Activated naive CD8-positive, alpha-beta T cell (primary cell): ENCODE data around the gene RPS27A.
"Not testable (repeated sequence)": the region's sequence is repeated elsewhere in the genome, so short reads cannot be mapped to it uniquely, and the experiment has no call there.

Experiments
- H3K27ac Mint-ChIP-seq: one replicate; pipeline ENCODE4 v1.8.0; 2021; ENCODE audit warnings: mixed read lengths
- H3K27me3 Mint-ChIP-seq: one replicate; pipeline ENCODE4 v1.8.0; 2021; ENCODE audit warnings: mixed read lengths
- H3K36me3 Mint-ChIP-seq: one replicate; pipeline ENCODE4 v1.8.0; 2021; ENCODE audit warnings: mixed read lengths
- H3K4me1 Mint-ChIP-seq: one replicate; pipeline ENCODE4 v1.8.0; 2021; ENCODE audit warnings: low read depth, mixed read lengths
- H3K4me3 Mint-ChIP-seq: one replicate; pipeline ENCODE4 v1.8.0; 2021; ENCODE audit warnings: mild to moderate bottlenecking, mixed read lengths
- H3K9me3 Mint-ChIP-seq: one replicate; pipeline ENCODE4 v1.8.0; 2021; ENCODE audit warnings: low read depth, mixed read lengths

Gene RPS27A

GRCh38 chr2:55232084-55232862 is at the start of gene RPS27A, which contains the start of gene CLHC1:
RPS27A (plus strand) TSS chr2:55232688; CDS start chr2:55232825, 137 bp downstream.
CLHC1 (minus strand) TSS chr2:55232293; CDS start chr2:55222411, 9,882 bp downstream.
- Mint-ChIP-seq H3K9me3 (peaks cover 7% of the 10 kb centered on the region), H3K4me1 (peaks cover 61% of the 10 kb centered on the region), H3K36me3 (peaks cover 38% of the 10 kb centered on the region), H3K27ac (peak within 1 kb of the TSS; percentile 96), H3K27me3 (no peaks in the 10 kb centered on the region), H3K4me3 (peak within 1 kb of the TSS; percentile 97)

- H3K27ac Mint-ChIP-seq, H3K9me3 Mint-ChIP-seq, H3K4me1 Mint-ChIP-seq, H3K27me3 Mint-ChIP-seq, H3K4me3 Mint-ChIP-seq: not testable (repeated sequence)
- peaks cover 16% of the 10 kb centered on the region for H3K36me3 Mint-ChIP-seq
Observed at GRCh38 chr2:55186837-55187236, 45.7 kb upstream of the RPS27A start.

- H3K9me3 Mint-ChIP-seq = peaks cover 14% of the 10 kb centered on the region
- not testable (repeated sequence) for H3K4me1 Mint-ChIP-seq, H3K27me3 Mint-ChIP-seq, H3K27ac Mint-ChIP-seq, H3K4me3 Mint-ChIP-seq
- peaks cover 23% of the 10 kb centered on the region for H3K36me3 Mint-ChIP-seq
Observed at GRCh38 chr2:55191888-55192287, 40.6 kb upstream of the RPS27A start.

GRCh38 chr2:55196526-55196925 is 36.0 kb upstream of the RPS27A start:
- Mint-ChIP-seq H3K27ac (no peak overlapping the region), H3K4me3 (no peak overlapping the region), H3K36me3 (peaks cover 42% of the 10 kb centered on the region), H3K9me3 (peaks cover 31% of the 10 kb centered on the region), H3K27me3 (no peaks in the 10 kb centered on the region), H3K4me1 (no peaks in the 10 kb centered on the region)

- no peak overlapping the region for H3K4me3 Mint-ChIP-seq
- no peaks in the 10 kb centered on the region for H3K27me3 Mint-ChIP-seq
- no peak overlapping the region for H3K27ac Mint-ChIP-seq
- H3K36me3 Mint-ChIP-seq = peaks cover 53% of the 10 kb centered on the region
- H3K9me3 Mint-ChIP-seq = peaks cover 35% of the 10 kb centered on the region
- no peaks in the 10 kb centered on the region for H3K4me1 Mint-ChIP-seq
Observed at GRCh38 chr2:55200416-55200815, 32.1 kb upstream of the RPS27A start.

GRCh38 chr2:55204536-55204935 is 28.0 kb upstream of the RPS27A start:
- Mint-ChIP-seq H3K9me3 (peaks cover 27% of the 10 kb centered on the region), H3K4me3 (no peak overlapping the region), H3K36me3 (peaks cover 38% of the 10 kb centered on the region), H3K4me1 (no peaks in the 10 kb centered on the region), H3K27ac (no peak overlapping the region), H3K27me3 (no peaks in the 10 kb centered on the region)

GRCh38 chr2:55204950-55205349 is 27.5 kb upstream of the RPS27A start:
- H3K27ac Mint-ChIP-seq = no peak overlapping the region
- peaks cover 37% of the 10 kb centered on the region for H3K36me3 Mint-ChIP-seq
- no peak overlapping the region for H3K4me3 Mint-ChIP-seq
- H3K27me3 Mint-ChIP-seq = no peaks in the 10 kb centered on the region
- H3K4me1 Mint-ChIP-seq = no peaks in the 10 kb centered on the region
- peaks cover 24% of the 10 kb centered on the region for H3K9me3 Mint-ChIP-seq

GRCh38 chr2:55213822-55214221 is 18.7 kb upstream of the RPS27A start:
- H3K36me3 Mint-ChIP-seq = peaks cover 2% of the 10 kb centered on the region
- no peaks in the 10 kb centered on the region for H3K9me3 Mint-ChIP-seq
- H3K4me1 Mint-ChIP-seq = no peaks in the 10 kb centered on the region
- H3K27me3 Mint-ChIP-seq = no peaks in the 10 kb centered on the region
- H3K4me3 Mint-ChIP-seq = no peak overlapping the region
- no peak overlapping the region for H3K27ac Mint-ChIP-seq

GRCh38 chr2:55223958-55224760 is 8.3 kb upstream of the RPS27A start:
- H3K27ac Mint-ChIP-seq = peak overlapping the region; percentile 70
- H3K4me3 Mint-ChIP-seq = peak overlapping the region; percentile 72
- H3K9me3 Mint-ChIP-seq = peaks cover 7% of the 10 kb centered on the region
- H3K27me3 Mint-ChIP-seq = no peaks in the 10 kb centered on the region
- H3K4me1 Mint-ChIP-seq = peaks cover 40% of the 10 kb centered on the region
- peaks cover 10% of the 10 kb centered on the region for H3K36me3 Mint-ChIP-seq

- no peaks in the 10 kb centered on the region for H3K27me3 Mint-ChIP-seq
- H3K4me1 Mint-ChIP-seq = peaks cover 44% of the 10 kb centered on the region
- H3K27ac Mint-ChIP-seq = peak overlapping the region; percentile 6
- H3K4me3 Mint-ChIP-seq = no peak overlapping the region
- H3K9me3 Mint-ChIP-seq = peaks cover 7% of the 10 kb centered on the region
- peaks cover 11% of the 10 kb centered on the region for H3K36me3 Mint-ChIP-seq
Observed at GRCh38 chr2:55224761-55225261, 7.7 kb upstream of the RPS27A start.

GRCh38 chr2:55225481-55226020 is 6.9 kb upstream of the RPS27A start:
- Mint-ChIP-seq H3K27me3 (no peaks in the 10 kb centered on the region), H3K9me3 (peaks cover 7% of the 10 kb centered on the region), H3K27ac (no peak overlapping the region), H3K4me3 (no peak overlapping the region), H3K36me3 (peaks cover 15% of the 10 kb centered on the region), H3K4me1 (peaks cover 50% of the 10 kb centered on the region)

GRCh38 chr2:55227437-55228225 is 4.9 kb upstream of the RPS27A start:
- peak overlapping the region; percentile 55 for H3K4me3 Mint-ChIP-seq
- H3K27ac Mint-ChIP-seq = peak overlapping the region; percentile 76
- peaks cover 18% of the 10 kb centered on the region for H3K36me3 Mint-ChIP-seq
- H3K4me1 Mint-ChIP-seq = peaks cover 42% of the 10 kb centered on the region
- not testable (repeated sequence) for H3K9me3 Mint-ChIP-seq, H3K27me3 Mint-ChIP-seq

- Mint-ChIP-seq H3K27me3 (no peaks in the 10 kb centered on the region), H3K4me3 (peak overlapping the region; percentile 55), H3K36me3 (peaks cover 20% of the 10 kb centered on the region), H3K9me3 (peaks cover 7% of the 10 kb centered on the region), H3K4me1 (peaks cover 41% of the 10 kb centered on the region), H3K27ac (peak overlapping the region; percentile 76)
Observed at GRCh38 chr2:55228226-55228563, 4.3 kb upstream of the RPS27A start.

- no peaks in the 10 kb centered on the region for H3K27me3 Mint-ChIP-seq
- H3K27ac Mint-ChIP-seq = peak overlapping the region; percentile 80
- peaks cover 7% of the 10 kb centered on the region for H3K9me3 Mint-ChIP-seq
- peak overlapping the region; percentile 28 for H3K4me3 Mint-ChIP-seq
- peaks cover 26% of the 10 kb centered on the region for H3K36me3 Mint-ChIP-seq
- peaks cover 48% of the 10 kb centered on the region for H3K4me1 Mint-ChIP-seq
Observed at GRCh38 chr2:55229221-55229620, 3.3 kb upstream of the RPS27A start.
